ENCODE results near the gene NRXN3.
A peak's percentile ranks its signal among the peaks of the same experiment; 100 is the strongest.
"Not testable (repeated sequence)": the region's sequence is repeated elsewhere in the genome, so short reads cannot be mapped to it uniquely, and the experiment has no call there.

Gene NRXN3

DNA sequence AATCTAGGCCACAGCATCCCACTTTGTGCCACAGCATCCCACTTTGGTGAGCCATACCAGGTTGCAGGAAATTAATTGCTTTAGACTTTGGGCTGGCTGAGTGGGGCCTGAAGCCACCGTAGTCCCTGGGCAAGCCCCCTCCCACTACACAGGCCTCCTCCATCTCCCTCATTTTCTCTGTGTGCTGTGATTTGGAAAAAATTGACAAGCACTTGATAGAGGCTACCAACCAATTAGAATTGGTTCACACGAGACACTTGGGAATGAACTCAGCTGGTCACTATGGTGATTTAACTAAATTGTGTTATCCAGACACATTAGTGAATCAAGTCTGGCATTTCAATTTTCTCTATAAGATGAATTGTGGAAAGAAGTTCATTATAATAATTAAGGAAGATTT is 1560.0 kb downstream of the NRXN3 start:
- no peak for DNase-seq

DNA sequence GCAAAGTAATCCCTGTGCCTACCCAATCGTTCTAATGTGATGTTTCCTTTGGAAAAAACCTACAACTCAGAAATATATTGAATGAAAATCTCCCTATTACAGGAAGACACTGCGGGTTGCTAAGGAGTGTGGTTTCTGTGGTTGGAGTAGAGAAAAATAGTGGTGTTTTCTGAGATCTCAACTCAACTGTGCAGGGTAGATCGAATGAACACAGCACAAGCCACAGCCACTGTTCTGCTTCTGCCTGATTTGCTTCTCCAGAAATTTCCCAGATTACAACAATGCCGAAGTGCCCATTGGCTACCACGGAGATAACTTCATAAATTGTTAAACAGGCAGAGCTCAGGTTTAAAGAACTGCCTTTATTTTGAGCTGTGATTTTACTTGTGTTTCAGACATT is 1560.8 kb downstream of the NRXN3 start:
- no peak for DNase-seq

DNA sequence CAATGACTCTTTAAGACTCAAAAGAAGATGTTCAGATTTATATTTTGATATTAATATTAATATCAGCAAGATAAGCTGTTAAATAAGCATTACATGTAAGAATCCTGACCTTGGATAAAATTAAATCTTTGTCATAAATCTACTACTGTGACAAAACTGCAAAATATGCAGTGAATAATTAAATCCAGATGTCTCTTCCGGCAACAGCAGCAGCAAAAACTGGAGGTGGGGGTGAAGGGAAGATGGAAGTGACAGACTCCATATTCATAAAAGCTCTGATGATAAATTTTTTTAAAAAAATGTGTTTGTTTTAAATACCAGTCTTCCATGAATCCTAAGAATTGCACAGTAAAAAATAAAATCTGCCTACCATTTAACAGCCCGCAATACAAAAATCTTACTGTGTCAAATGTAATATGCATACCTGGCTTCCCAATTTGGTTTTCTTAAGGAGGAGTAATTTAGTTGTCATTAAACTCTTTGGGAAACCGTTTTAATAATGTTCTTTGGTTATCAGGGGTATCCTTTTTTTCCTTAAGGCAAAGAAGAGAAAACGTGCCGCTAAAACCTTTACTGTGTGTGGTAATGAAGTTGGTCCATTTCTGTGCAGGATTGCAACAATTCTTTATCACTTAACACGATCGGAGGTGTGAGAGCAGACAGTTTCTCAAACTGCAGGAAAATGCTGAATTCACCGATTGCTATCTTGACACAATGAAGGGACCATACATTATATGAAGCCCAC is 1562.9 kb downstream of the NRXN3 start:
- DNase-seq = no peak

DNA sequence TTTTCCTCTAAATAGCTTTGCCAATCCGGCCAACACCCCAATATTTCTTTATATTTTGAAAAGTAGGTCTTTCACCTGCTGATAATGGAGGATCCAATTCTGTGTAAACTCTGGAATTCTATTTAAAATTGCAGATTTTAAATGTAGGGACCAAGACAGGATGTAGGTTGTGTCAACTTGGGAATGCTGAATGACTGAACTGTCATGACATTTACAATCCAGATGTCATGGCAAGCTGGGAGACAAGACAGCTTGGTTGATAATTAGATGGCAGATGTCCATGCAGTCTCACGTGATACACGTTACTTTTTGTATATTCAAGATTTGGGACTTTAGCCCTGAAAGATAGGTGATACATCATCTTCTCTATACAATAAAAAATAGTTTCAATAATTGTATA is 1564.0 kb downstream of the NRXN3 start:
- DNase-seq = no peak

DNA sequence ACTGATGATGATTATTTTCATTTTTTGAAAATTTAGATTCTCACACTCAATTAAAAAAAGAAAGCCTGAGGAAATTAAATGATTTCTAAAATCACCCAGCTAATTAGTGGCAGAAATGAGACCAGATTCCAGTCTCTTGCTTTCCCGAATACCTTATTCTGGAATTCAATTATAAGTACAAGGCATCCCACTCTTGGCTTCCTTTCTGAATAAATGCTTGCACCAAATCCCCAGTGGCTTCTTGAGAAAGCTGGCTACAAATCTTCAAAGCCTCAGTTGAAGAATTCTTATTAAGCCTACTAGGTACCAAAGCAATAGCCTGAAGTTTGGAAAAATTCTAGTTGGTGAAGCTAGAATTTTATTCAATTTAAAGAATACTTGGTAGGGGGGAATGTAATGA is 1564.5 kb downstream of the NRXN3 start:
- no peak for DNase-seq

DNA sequence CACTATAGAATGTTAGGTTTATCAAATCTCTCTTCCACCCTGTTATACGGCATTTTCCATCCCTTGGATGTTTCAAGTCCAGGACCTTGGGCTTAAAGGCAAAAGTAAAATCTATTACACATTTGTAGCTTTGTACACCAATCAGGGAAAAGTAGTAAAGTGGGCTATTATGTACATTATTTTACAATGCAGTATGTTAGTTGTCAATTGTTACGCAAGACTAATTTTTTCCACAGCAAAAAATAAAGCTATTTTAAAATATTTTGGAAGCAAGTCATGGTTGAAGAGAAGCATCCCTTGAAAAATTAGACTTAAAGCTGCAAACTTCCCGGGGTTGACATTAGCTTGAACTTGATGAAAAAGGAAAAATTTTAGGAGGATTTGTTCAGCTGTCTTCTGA is 1564.9 kb downstream of the NRXN3 start:
- no peak for DNase-seq

GRCh38 chr14:79740066-79740601 is 1570.0 kb downstream of the NRXN3 start:
- DNase-seq = no peak

DNA sequence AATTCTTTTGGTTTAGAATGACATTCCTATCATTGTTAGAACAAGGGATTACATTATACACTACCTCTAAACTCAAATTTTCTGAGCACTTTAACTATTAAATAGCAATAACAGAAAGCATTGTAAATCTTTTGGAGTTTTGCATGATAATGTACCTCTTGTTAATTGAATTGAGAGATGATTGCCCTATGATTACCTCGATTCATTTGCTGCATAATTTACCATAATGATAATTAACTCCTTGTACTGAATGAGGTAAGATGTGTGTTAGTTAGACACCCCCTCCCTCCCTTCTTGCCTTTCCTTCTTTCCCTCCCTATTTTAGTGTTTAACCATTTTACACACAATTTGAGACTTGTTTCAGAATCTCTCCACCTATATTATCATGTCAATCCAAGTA is 1572.0 kb downstream of the NRXN3 start:
- DNase-seq = no peak

DNA sequence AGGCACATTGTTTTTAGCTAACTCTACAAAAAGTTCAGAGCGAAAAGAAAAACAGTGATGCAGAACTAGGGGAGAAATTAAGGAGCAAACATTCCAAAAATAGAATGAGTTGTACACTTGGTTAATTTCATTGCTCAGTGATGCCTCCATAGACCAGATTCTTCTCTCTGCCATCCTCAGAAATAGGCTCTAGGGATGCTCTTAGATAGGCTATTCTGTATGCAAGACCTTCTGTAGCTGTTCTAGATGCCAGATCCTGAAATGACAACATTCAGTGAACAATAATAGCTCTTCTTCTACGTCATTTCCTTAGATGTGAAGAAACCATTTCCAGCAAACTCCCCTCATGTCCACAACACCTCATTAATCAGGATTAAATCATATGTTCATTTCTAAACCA is 1574.9 kb downstream of the NRXN3 start:
- DNase-seq = no peak

- DNase-seq = no peak
These were observed 1578.9 kb downstream of the NRXN3 start for GRCh38 chr14:79749065-79749464.

DNA sequence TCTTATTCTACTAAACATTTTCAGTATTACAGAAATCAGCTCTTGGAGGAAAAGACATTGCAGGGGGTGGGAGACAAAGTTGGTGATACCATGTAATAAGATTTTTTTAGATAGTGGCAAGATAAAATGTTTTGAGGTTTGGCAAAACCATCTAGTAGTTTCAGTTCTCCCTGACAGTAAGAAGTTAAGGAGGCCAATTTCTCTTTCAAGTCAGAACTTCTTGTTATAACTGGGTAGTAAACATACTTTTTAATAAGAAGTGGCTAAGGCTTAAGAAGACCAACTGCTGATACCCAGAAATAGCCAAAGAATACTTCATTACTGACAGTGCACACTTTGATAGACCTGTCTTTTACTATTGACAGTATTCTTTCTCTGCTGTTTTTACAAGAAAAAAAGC is 1588.8 kb downstream of the NRXN3 start:
- no peak for DNase-seq

DNA sequence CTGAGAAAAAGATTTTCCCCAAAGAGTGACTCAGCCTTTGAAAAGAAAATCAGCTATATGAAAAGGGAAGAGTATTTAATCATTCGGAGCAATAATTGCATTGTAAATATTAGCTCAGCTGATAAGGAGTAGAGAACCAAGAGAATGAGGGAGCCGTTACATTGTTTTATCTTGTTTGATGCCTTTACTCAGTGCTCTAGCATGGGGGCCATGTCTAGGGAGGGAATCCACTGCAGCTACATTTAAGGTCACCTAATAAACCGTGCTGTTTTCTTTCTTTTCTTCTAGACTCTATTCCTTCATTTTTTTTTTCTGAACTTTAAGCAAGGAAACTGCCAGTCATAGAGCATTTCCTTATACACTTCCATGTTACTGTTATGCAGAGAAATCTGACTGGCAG is 1594.2 kb downstream of the NRXN3 start:
- no peak for DNase-seq

- DNase-seq = no peak
These were observed 1596.3 kb downstream of the NRXN3 start for GRCh38 chr14:79766511-79766910.

GRCh38 chr14:79767251-79767650 is 1597.1 kb downstream of the NRXN3 start:
- DNase-seq = no peak

- DNase-seq = not testable (repeated sequence)
These were observed 1597.5 kb downstream of the NRXN3 start for GRCh38 chr14:79767721-79768120.

DNA sequence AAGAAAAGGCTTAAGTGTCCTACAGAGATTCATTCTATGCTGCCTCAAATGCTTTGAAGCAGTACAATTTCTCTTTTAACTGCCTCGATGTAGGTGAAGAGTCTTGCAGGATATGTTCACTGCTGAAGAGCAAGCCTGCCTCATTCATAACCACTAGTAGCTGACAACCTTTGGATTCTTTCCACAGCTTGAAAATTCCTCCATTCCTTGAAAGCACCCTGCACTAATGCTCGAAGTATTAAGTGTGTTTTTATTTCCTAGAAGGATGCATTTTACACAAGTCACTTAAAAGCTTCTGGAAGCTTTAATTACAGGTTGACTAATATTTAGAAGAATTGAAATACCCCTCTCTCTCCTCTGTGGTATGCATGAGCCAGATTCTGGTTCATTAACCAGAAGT is 1611.7 kb downstream of the NRXN3 start:
- DNase-seq = peak; percentile 2

DNA sequence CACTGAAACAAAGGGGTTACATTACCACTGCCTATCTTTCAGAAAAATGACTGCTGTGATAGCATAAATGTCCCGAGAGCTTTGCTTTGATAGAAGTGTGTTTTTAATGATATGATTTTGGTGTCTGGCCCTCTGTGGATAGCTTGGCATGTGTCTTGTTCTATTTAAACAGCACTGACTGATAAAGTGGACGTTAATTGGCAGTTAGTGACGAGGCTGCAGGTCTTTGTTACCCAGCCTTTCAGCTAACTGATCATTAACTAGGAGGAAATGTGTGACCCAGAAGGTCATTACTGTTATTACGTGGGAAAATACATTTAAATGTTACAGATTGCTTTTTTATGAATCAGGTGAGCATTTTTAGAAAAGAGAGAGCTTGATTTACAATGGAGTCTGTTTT is 1612.9 kb downstream of the NRXN3 start:
- DNase-seq = no peak

DNA sequence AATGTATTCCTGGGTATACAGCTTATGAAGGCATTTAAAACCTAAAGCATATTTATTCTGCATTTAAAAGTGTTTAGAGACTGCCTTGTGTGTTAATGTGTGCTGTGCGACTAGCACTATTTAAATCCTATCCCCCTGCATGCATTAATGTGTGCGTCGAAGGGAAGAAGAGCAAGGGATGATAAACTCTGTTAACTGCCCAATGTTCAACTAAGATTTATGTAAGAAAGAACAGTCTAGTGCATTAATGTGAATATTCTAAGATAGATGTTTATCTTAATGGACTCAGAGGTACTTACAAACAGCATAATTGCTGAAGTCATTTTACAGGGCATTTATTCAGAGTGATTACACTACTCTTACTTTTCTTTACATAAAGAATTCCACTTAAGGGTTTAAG is 1616.3 kb downstream of the NRXN3 start:
- DNase-seq = no peak

- no peak for DNase-seq
These were observed 1618.2 kb downstream of the NRXN3 start for GRCh38 chr14:79788346-79788745.

GRCh38 chr14:79791055-79791732 is 1621.0 kb downstream of the NRXN3 start:
- DNase-seq = no peak

DNA sequence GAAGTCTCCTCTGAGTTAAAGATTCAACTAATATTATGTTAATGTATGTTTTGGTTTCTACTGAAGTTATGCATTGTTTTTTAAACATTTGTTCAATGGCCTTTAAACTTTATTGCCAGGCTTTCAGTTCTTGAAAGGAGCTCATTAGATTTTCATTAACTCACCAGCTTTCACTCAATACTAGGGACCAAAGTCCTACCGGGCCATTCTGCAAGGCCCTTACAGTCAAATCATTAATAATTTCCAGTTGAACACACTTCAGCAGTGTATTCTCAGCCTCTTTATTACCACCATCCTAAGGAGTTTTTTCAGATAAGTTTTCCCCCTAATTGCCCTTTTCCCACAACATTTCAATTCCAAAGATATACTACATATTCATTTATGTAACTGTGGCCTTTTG is 1631.9 kb downstream of the NRXN3 start:
- DNase-seq = no peak

DNA sequence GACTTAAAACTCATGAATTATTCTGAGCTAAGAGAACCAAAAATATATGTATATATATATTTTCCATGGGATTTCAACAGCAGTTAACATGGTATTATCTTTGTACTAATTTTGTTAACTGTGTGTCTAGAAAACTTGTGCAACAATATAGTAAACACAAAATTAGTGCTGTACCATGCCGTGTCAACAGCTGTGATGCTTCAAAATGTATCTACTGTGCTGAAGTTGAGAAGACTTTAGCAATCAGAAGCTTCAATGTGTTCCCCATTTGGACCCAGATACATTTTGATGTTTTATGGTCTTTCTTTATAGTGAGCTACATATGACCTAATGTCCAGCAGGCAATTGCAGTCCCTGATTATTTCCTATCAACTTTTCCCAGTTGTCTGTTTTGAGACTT is 1635.5 kb downstream of the NRXN3 start:
- no peak for DNase-seq

DNA sequence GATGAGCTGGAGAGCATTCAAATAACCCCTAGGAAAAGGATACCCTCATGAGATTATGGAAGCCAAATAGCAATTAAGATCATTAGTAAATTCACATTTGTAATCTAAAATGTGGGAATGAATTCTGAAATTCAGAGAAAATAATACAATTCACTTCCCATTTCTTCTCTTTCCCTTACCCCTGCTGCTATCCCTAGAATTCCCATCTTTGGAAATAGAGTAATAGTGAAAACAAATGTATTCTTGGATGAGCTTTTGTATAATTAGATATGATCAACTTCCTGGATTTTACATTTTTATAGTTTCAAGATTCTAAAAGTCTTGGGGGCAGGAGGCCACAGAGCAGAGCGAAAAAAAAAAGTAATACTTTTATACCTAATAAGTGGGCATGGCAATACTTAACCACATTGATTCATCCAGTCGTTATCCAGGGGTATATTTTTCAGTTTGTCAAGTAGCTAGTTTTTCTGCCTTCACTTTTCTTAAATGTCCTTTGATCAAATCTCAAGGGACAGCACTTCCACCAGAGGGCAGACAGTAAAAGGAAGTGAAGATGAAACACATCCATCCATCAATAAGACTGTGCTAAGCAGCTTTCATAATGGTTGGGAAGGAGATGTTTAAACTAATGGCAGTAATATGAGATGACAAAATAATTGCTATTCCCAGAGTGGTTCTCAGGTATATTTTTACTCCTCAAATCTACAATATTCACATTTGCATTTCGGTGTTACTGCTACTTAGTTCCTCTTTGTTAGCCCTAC is 1639.9 kb downstream of the NRXN3 start:
- no peak for DNase-seq

All from T1000 (cell line).